Measurements from ENCODE around the gene ATP5F1B.

ATP5F1B gene

GRCh38 chr12:56616244-56616643 lies 29.5 kb downstream of the ATP5F1B start:
- DNase-seq = no peak

DNA sequence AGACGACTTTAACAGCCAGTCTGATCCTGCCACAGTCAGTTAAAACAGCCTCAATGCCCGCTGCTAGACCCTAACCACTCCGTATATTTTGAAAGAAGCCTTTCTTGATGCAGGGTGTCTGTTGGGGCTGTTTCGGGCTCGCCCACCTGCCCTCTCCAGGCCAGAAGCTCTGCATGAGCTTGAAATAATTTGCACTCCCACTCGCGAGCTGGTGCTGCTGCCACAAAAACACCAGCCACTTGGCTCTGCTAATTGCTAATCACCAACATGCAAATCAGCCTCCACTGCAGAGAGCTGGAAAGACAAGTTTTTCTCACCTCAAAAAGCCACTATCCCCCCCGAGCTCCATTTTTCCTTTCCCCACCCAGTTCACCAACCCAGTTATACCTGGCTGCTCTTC lies 31.2 kb downstream of the ATP5F1B start:
- DNase-seq = no peak

DNA sequence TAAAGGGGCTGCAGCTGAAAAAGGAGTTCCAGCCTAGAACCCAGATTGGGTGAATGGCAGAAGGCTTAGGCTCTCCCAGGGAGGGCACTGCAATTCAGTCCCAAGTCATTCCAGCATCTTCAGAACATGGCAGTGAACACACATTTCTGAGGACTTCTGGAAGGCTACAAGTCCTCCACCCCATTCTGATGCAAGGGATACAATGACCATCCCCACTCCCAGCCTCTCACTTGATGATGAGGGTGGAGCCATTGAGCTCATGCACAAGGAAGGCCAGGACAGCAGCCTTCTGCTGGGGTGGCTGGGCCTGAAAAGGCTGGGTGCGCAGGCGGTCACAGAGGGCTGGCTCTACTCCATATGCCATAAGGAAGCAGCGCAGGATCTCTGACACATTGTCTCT lies 41.4 kb downstream of the ATP5F1B start:
- no peak for DNase-seq

DNA sequence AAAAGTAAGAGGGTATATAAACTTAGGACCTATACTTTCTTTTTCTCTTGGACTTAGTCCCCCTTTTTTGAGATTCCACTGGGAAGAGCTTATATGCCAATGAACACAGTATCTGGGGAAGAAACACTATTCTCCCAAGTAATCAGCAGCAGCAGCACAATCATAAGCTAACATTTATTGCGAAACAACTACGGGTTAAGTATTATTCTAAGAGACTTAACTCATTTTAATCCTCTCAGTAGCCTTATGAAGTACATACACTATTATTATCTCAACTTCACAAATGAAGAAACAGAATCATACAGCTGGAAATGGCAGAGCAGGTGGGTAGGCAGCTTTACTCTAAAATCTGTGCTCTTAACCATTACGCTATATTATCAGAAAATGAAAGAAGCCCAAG lies 43.5 kb downstream of the ATP5F1B start:
- no peak for DNase-seq

DNA sequence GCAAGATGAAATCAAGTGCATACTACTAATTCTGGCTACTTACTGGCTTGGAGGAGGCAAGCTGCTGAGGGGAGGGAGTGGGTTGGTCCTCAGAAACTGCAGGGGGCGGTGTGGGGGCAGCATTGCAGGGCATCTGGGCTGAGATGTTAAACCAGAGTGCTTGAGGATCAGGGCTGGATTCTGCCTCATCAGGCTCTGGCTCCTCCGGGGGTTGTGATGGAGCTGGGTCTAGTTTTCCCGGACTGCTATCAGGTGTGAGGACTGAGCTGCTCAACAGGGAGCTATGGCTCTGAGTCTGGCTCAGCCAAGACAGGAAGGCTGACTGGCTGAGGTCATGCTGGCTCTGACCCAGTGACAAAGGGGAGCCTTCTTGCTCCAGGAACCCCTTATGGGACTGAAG lies 44.3 kb downstream of the ATP5F1B start:
- DNase-seq = no peak

DNA sequence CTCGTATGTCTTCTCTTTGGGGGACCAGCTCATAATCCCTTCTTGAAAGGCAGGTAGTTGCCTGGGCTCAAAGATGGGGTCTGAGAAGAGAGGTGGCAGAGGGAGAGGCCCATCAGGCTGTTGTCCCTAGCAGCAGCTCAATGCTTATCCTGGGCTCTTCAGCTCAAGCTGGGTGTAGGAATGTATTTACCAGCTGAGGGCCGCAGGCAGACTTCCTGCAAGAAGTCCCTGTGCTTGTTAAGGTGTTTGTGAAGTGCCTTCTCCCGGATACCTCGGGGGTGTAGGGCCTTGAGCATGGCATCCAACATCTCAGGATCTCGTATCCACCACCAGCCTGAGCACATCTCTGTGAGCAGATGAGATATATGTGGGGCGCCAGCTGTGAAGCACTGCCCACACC lies 45.0 kb downstream of the ATP5F1B start:
- DNase-seq = no peak

GRCh38 chr12:56599797-56600196 lies 46.0 kb downstream of the ATP5F1B start:
- no peak for DNase-seq

GRCh38 chr12:56599041-56599440 lies 46.7 kb downstream of the ATP5F1B start:
- DNase-seq = no peak

DNA sequence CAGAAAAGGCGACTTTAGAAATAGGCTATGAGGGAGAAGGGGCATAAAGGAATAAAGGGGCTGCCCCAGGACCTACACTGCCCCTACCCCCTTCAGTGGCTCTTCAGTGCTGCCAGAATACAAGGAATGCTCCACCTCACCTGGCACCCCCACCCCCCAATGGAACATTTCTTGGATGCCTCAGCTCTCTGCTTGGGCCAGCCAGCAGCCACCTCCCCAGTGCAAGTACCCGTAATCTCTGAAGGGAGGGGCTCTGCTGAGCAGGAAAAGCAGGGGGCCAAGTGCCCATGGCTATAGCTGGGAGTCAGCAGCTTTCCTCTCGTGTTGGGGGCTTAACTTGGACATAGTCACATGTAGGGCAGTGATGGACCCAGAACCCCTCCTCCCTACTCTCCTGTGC lies 49.0 kb downstream of the ATP5F1B start:
- DNase-seq = no peak

DNA sequence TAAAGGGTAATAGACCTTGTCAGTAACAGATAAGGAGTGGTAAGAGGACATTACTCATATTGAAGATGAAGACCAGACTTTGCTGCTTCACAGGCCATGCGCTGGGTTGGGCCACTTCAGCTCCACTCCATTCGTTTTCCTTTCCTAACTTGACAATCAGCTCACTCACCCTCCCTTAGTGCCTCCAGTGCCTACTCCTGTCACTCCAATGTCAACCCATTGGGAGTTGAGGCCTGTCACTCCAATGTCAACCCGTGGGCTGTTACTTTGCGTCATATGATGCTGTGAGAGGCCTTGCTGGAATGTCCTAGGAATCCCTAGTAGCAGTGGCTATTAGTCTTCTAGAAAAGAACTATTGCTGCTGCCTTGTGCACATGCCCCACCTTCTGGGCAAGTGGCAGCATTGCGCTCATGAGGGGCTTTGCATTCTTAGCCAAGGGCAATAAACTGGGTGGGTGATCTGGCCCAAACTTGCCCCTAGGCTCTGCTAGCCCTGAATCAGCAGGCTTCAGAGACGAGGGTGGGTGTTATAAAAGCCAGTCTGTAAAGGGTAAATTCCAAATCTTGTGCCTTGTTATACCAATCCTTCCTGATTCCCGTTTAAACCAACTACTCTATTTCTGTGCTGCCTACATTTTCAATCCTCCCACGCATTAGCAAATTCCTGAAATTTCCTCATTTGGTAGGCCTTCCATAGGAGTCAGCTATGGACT lies 51.7 kb downstream of the ATP5F1B start:
- peak; percentile 63 for DNase-seq

- DNase-seq = no peak
These were observed 53.8 kb downstream of the ATP5F1B start for GRCh38 chr12:56591961-56592360.

DNA sequence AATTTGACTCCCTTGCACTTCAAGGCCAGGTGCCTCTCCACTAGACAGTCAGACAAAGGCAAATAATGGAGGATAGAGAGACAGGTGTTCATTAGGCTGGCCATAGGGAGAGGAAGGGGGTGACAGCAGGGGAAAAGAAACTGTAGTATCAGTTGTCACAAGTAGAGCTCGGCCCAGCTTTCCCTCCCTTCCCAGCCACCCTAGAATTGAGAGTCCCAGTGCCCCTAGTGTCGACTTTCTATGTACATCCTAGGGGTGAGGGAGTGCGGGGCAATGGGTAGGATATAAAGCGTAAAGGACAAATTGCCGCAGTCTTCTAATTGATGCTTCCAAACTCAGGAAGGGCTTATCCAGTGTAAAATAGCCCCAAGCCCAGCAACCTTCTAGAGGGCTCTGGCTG lies 54.7 kb downstream of the ATP5F1B start:
- DNase-seq = no peak

GRCh38 chr12:56590237-56590830 lies 55.5 kb downstream of the ATP5F1B start:
- peak; percentile 22 for DNase-seq

- DNase-seq = no peak
These were observed 56.0 kb downstream of the ATP5F1B start for GRCh38 chr12:56589783-56590182.
